IPS-18c (cell line): Measurements from ENCODE around the gene PSMB5.

ENCODE experiments used
- H3K4me3 ChIP-seq: 2 replicates; pipeline ENCODE4 v1.7.0; 2013; ENCODE audit warnings: low read depth, mild to moderate bottlenecking, low read length, moderate library complexity; ENCODE audit not compliant: insufficient read depth
- H3K9me3 ChIP-seq: one replicate; pipeline ENCODE4 v1.6.1; 2013; ENCODE audit warnings: mild to moderate bottlenecking, low read length, moderate library complexity; ENCODE audit not compliant: control insufficient read depth, insufficient read depth

Gene PSMB5

DNA sequence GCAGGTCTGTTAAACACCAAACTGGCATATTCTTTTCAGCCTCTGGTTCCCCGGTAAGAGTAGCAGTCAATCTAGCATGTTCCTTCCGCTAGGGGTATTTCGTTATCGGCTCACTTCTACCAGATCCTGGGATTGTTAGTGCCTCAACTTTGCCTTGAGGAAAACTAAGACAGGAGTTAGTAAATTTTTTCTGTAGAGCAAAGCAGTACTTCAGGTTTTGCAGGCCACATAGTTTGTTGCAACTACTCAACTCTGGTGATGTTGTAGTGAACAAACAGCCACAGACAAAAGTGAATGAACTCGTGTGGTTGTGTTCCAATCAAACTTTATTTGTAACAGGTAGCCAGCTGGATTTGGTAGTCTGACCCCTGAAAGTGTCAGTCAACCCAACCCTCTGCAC lies 28.9 kb upstream of the PSMB5 start:
- Histone ChIP-seq H3K4me3 (no peak overlapping the region), H3K9me3 (no peaks in the 10 kb centered on the region)

DNA sequence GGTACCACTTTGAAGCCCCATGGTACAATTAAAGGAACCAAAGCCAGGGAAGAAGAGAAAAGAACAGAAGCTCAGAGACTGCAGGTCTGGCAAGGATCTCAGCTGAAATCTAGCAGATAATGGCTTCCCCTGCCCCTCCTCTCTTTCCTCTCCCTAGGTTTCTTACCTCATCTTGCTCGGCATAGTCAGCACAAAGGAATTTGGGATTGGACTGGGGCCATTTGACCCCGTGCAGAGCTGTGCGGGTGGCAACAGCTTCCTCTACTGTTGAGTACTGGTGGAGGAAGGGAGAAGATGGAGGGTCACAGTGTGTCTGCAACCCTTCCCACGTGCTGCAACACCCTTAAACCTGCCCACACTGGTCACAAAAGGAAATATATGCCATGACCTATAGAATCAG lies 27.3 kb upstream of the PSMB5 start:
- Histone ChIP-seq H3K9me3 (no peaks in the 10 kb centered on the region), H3K4me3 (no peak overlapping the region)

DNA sequence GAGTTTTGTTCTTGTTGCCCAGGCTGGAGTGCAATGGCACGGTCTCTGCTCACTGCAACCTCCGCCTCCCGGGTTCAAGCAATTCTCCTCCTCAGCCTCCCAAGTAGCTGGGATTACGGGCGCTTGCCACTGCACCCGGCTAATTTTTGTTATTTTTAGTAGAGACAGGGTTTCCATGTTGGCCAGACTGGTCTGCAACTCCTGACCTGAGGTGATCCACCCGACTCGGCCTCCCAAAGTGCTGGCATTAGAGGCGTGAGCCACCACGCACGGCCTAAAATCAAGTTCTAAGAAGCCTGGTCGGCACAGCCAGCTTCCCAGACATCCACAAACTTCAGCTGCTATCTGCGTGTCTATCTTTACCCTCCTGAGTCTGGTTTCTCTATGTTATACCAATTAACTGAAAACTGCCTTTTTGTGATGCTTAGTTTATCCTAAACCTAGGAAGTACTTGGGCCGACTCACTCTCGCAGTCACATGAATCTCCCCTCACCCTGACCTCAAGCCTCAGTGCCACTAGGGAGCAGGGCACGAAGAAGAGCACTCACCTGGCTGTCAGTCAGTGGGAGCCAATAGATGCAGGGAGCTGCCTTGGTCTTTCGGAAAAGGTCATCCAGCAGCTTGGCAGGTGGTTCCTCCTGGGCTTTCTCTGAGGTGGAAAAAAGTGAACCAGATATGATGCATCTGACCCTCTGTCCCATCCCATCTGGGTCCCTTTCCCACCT lies 26.0 kb upstream of the PSMB5 start:
- Histone ChIP-seq H3K4me3 (no peak overlapping the region), H3K9me3 (no peaks in the 10 kb centered on the region)

DNA sequence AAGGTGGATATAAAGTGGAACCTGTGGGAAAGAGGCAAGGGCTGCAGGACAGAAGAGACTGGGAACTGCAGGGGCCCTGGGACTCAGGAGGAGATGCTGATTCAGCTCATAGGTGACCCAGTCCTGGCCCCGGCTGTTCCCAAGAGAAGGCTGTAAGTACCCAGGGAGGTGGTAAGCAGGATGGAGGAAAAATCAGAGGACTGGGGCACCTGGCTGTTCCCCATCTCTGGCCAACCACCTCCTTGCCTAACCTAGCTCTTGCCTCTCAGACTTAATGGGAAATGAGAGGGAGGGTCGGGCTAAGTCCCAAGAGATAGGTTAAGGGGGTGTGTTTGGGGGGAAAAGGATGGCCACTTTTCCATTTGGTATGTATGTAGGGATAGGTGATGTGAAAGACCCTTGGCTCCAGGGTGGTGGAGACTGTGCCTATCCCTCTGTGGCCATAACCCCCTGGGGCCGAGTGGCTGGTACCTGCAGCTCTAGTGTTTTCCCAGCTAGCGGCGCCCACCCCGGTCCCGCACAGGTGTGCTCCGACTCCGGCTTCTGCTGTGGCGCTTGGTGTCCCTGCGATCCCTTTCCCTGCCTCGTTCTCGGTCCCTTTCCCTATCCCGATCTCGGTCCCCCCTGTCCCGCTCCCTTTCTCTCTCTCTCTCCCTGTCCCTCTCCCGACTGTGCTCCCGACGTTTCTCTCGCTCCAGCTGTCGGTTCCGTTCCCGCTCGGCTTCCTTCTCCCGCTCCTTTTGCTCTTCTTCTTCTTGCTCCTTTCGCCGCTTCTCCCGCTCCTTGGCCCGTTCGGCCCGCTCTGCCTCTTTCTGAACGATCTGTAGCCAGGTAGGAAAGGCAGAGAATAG lies 24.2 kb upstream of the PSMB5 start:
- H3K9me3 ChIP-seq: no peaks in the 10 kb centered on the region
- H3K4me3 ChIP-seq: no peak overlapping the region

- Histone ChIP-seq H3K9me3 (no peaks in the 10 kb centered on the region), H3K4me3 (peak overlapping the region; percentile 82)
Observed at GRCh38 chr14:23057757-23058653, 23.3 kb upstream of the PSMB5 start.

GRCh38 chr14:23056956-23057756 lies 22.5 kb upstream of the PSMB5 start, which contains the start of gene CDH24:
CDH24 (minus strand) TSS chr14:23057520; CDS start chr14:23055733, 1,787 bp downstream.
- Histone ChIP-seq H3K9me3 (no peaks in the 10 kb centered on the region), H3K4me3 (peak within 1 kb of the TSS; percentile 82)

GRCh38 chr14:23056145-23056955 lies 21.6 kb upstream of the PSMB5 start:
- Histone ChIP-seq H3K9me3 (no peaks in the 10 kb centered on the region), H3K4me3 (peak overlapping the region; percentile 82)

GRCh38 chr14:23055621-23056144 lies 21.0 kb upstream of the PSMB5 start:
- H3K9me3 ChIP-seq: no peaks in the 10 kb centered on the region
- H3K4me3 ChIP-seq: peak overlapping the region; percentile 28; the same call in 1 of the 2 replicates

- Histone ChIP-seq H3K4me3 (no peak overlapping the region), H3K9me3 (no peaks in the 10 kb centered on the region)
Observed at GRCh38 chr14:23055147-23055550, 20.4 kb upstream of the PSMB5 start.

DNA sequence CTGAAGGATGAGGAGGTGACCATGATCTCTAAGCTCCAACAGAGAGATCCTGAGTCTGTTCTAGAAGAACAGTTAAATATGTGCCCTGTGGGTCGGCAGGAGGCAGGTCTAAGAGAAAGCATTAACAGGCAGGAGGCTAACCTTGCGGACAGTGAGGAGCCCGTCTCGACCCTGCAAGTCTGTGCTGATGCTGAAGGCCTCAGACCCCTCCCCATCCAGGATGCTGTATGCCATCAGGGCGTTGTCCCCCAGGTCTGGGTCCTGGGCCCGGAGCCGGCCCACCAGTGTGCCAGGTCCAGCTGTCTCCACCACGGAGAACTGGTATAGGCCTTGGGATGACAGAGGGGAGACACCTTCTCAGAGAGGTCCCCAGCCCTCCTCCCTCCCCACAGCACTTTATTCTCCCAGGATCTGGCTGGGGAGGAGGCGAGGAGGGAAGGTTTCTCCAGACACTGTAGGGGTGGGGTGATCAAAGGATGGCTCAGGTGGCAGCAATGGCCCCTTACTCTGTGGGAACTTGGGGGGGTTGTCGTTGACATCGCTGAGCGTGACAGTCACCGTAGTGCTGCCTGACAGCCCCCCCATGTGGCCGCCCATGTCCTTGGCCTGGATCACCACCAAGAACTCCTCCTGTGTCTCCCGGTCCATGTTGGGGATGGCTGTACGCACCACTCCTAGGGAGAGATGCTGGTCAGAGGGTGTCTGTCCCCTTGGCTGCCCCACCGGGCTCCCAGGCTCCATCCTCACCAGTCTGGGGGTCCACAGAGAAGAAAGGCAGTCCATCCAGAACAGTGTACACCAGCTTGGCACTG lies 19.5 kb upstream of the PSMB5 start:
- H3K4me3 ChIP-seq: no peak overlapping the region
- H3K9me3 ChIP-seq: no peaks in the 10 kb centered on the region

- H3K9me3 ChIP-seq: no peaks in the 10 kb centered on the region
- H3K4me3 ChIP-seq: no peak overlapping the region
Observed at GRCh38 chr14:23053426-23053825, 18.7 kb upstream of the PSMB5 start.

- H3K9me3 ChIP-seq: no peaks in the 10 kb centered on the region
- no peak overlapping the region for H3K4me3 ChIP-seq
Observed at GRCh38 chr14:23052671-23053070, 18.0 kb upstream of the PSMB5 start.

- no peak overlapping the region for H3K4me3 ChIP-seq
- no peaks in the 10 kb centered on the region for H3K9me3 ChIP-seq
Observed at GRCh38 chr14:23052182-23052623, 17.5 kb upstream of the PSMB5 start.

DNA sequence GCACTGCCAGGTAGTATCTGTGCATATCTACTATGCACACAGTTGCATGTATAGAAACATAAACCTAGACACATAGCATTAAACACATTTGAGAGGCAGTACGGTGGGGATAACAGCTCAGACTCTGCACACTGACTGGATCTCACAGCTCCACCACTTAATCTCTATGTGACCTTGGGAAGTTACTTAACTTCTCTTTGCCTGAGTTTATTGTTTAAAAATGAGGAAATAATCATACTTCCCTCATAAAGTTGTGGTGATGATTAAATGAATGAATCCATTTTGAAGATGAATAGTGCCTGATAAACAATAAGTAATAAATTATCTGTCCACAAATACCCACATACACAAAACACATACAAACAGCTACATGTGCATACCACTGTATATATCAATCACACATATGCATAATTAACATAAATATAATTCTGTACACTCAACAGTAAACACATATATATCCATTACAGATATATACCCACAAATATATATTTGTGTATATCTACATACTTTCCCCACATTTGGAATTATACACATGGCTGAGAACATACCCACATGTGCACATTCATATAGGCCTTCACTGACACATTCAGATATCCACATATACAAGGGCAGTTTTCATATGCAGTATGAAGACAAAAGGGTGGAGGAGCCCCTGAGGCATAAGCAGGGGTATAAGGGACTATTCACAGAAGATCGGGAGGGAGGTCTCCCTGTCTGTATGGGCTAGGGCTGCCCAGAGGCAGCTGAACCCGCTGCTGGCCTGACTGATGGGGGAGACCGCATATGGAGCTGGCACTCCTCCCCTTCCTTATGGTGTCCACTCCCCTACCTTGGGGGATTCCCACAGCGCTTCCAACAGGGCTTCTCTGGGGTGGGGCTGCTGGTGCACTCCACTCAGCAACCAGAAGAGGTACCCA lies 16.7 kb upstream of the PSMB5 start:
- H3K9me3 ChIP-seq: no peaks in the 10 kb centered on the region
- no peak overlapping the region for H3K4me3 ChIP-seq
